ENCODE measurements around the gene RAB33B. TPM values are rescaled to one million over a fixed set of nuclear protein-coding genes. Genes with fewer than 3 reads are reported as not detected.

Gene RAB33B
- total and polyA plus RNA-seq, 10 of the 15 experiments (the other 5 are each of a cell fraction or from before 2014, with no cell fraction given), result 3.2 to 10.7 (median 7.5) TPM

GRCh38 chr4:139501527-139501926, 47.6 kb downstream of the RAB33B start (continued):
- TF ChIP-seq, protein P1, sequence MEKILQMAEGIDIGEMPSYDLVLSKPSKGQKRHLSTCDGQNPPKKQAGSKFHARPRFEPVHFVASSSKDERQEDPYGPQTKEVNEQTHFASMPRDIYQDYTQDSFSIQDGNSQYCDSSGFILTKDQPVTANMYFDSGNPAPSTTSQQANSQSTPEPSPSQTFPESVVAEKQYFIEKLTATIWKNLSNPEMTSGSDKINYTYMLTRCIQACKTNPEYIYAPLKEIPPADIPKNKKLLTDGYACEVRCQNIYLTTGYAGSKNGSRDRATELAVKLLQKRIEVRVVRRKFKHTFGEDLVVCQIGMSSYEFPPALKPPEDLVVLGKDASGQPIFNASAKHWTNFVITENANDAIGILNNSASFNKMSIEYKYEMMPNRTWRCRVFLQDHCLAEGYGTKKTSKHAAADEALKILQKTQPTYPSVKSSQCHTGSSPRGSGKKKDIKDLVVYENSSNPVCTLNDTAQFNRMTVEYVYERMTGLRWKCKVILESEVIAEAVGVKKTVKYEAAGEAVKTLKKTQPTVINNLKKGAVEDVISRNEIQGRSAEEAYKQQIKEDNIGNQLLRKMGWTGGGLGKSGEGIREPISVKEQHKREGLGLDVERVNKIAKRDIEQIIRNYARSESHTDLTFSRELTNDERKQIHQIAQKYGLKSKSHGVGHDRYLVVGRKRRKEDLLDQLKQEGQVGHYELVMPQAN (conservative IDR thresholded peaks at IDR 0.05), result no peak
- TF ChIP-seq TCF7 (IDR thresholded peaks at IDR 0.05; ENCODE audit: borderline replicate concordance) (no peak), RBBP5 (conservative IDR thresholded peaks at IDR 0.05) (no peak), RELA (IDR thresholded peaks at IDR 0.05; ENCODE audit: borderline replicate concordance, partially characterized antibody) (no peak), RAD51 (IDR thresholded peaks at IDR 0.05) (no peak), PAX5 (IDR thresholded peaks at IDR 0.05; ENCODE audit: borderline replicate concordance, low read depth, low read length) (no peak), GATAD2B (conservative IDR thresholded peaks at IDR 0.05; ENCODE audit: low read depth) (no peak)

- ChIA-PET RAD21 (ENCODE audit: unreplicated experiment) (no interaction called here), POLR2A (no interaction called here), SMC1A (ENCODE audit: uncharacterized antibody, unreplicated experiment) (no interaction called here), CTCF (interaction anchor here (1.4 to 2.8 kb wide), 2 partner anchors 28 to 86 kb away, joined by 4 to 22 read pairs; no protein-coding TSS in a partner anchor)
- intact Hi-C loops (cut with micrococcal nuclease; ENCODE audit: unreplicated experiment) (no loop called here), in situ Hi-C loops (cut with MboI) (no loop called here)
- no peak for ATAC-seq
- Histone ChIP-seq H3K4me3 (no peak overlapping the region), H3K27ac (ENCODE audit: control insufficient read depth, insufficient read depth) (no peak overlapping the region), H3K79me2 (ENCODE audit: control insufficient read depth, insufficient read depth, low read length) (no peaks in the 10 kb centered on the region), H3K27me3 (replicated peaks in 1 of 2; ENCODE audit: control insufficient read depth in 2 of 2, insufficient read depth in 2 of 2, low read length in 1 of 2) (no peaks in the 10 kb centered on the region), H3K9me3 (replicated peaks; ENCODE audit: control insufficient read depth, insufficient read depth, low read length) (no peaks in the 10 kb centered on the region), H4K20me1 (ENCODE audit: control insufficient read depth, insufficient read depth) (no peaks in the 10 kb centered on the region), H3K4me1 (ENCODE audit: control insufficient read depth, insufficient read depth, low read length) (no peaks in the 10 kb centered on the region), H2AFZ (ENCODE audit: control insufficient read depth, low read depth, low read length) (no peak overlapping the region), H3K4me2 (ENCODE audit: control insufficient read depth, insufficient read depth) (no peak overlapping the region), H3K9ac (ENCODE audit: control insufficient read depth, insufficient read depth, low read length) (no peak overlapping the region), H3K36me3 (ENCODE audit: control insufficient read depth in 2 of 2, insufficient read depth in 2 of 2, low read length in 1 of 2) (no peaks in the 10 kb centered on the region)
- no peak for FAIRE-seq
- BruUV-seq (replicated peaks), result no TSS peak
- 26% methylated on average over 10 of the region's 13 CpGs for WGBS (ENCODE audit: insufficient coverage, insufficient replicate concordance, low lambda C conversion rate, missing lambda C conversion rate)
- DNase-seq (ENCODE audit: low read depth, low spot score), result no peak
- TF ChIP-seq HDGF (IDR thresholded peaks at IDR 0.05) (no peak), YBX1 (IDR thresholded peaks at IDR 0.05) (no peak), BCL3 (IDR thresholded peaks at IDR 0.05; ENCODE audit: borderline replicate concordance, insufficient read depth, low read depth, low read length, poor library complexity, severe bottlenecking) (no peak)
- TF ChIP-seq, protein P2, sequence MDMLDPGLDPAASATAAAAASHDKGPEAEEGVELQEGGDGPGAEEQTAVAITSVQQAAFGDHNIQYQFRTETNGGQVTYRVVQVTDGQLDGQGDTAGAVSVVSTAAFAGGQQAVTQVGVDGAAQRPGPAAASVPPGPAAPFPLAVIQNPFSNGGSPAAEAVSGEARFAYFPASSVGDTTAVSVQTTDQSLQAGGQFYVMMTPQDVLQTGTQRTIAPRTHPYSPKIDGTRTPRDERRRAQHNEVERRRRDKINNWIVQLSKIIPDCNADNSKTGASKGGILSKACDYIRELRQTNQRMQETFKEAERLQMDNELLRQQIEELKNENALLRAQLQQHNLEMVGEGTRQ (IDR thresholded peaks at IDR 0.05; ENCODE audit: borderline replicate concordance, low read depth, low read length), result no peak
These were observed 48.3 kb downstream of the RAB33B start for GRCh38 chr4:139501927-139502899.

Data from GM12878 (cell line).